Loucy (cell line): Measurements from ENCODE around the gene C19orf25.

ENCODE experiments used
- H2AFZ ChIP-seq: fragments of 200-600 bp; sonication (generic); 2 replicates; pipeline ENCODE4 v1.6.0; 2016; ENCODE audit warnings: antibody characterized with exemption, mild to moderate bottlenecking, low read length, moderate library complexity
- H3F3A ChIP-seq: fragments of 200-600 bp; 2 replicates; pipeline ENCODE4 v1.6.0; 2016; ENCODE audit warnings: antibody characterized with exemption, low read depth, mild to moderate bottlenecking
- H3K27me3 ChIP-seq: fragments of 200-600 bp; sonication (generic); 2 replicates; pipeline ENCODE4 v1.6.1; 2014; ENCODE audit warnings: low read length, mild to moderate bottlenecking; ENCODE audit not compliant: insufficient read depth, poor library complexity, severe bottlenecking
- H3K36me3 ChIP-seq: fragments of 200-600 bp; sonication (generic); 2 replicates; pipeline ENCODE4 v1.6.1; 2016; ENCODE audit warnings: low read length; ENCODE audit not compliant: insufficient read depth
- H3K4me1 ChIP-seq: fragments of 200-600 bp; sonication (generic); 2 replicates; pipeline ENCODE4 v1.5.1; 2014; ENCODE audit warnings: low read length, mild to moderate bottlenecking; ENCODE audit not compliant: insufficient read depth, poor library complexity, severe bottlenecking
- H3K4me2 ChIP-seq: fragments of 200-600 bp; sonication (generic); 2 replicates; pipeline ENCODE4 v1.6.0; 2014; ENCODE audit warnings: antibody characterized with exemption, low read length, low read depth, mild to moderate bottlenecking; ENCODE audit not compliant: poor library complexity, severe bottlenecking
- H3K4me3 ChIP-seq: fragments of 200-600 bp; sonication (generic); 2 replicates; pipeline ENCODE4 v1.5.1; 2014; ENCODE audit warnings: low read length, mild to moderate bottlenecking, mixed read lengths; ENCODE audit not compliant: poor library complexity, severe bottlenecking
- H3K79me2 ChIP-seq: fragments of 200-600 bp; sonication (generic); 2 replicates; pipeline ENCODE4 v1.6.1; 2014; ENCODE audit warnings: low read length; ENCODE audit not compliant: insufficient read depth
- H3K9ac ChIP-seq: fragments of 200-600 bp; sonication (generic); 2 replicates; pipeline ENCODE4 v1.6.0; 2014; ENCODE audit warnings: mild to moderate bottlenecking, low read depth, low read length, moderate library complexity; ENCODE audit not compliant: poor library complexity, severe bottlenecking
- H3K9me2 ChIP-seq: fragments of 200-600 bp; sonication (generic); replicated peaks from 2 replicates; pipeline ENCODE4 v1.6.1; 2016; ENCODE audit warnings: low read depth, low read length, mixed read lengths
- H3K9me3 ChIP-seq: fragments of 200-600 bp; sonication (generic); 2 replicates; pipeline ENCODE4 v1.6.1; 2014; ENCODE audit warnings: mild to moderate bottlenecking, antibody characterized with exemption, low read length, low read depth; ENCODE audit not compliant: insufficient read depth
- H4K20me1 ChIP-seq: fragments of 200-600 bp; sonication (generic); 2 replicates; pipeline ENCODE4 v1.6.0; 2014; ENCODE audit warnings: antibody characterized with exemption, low read length, mild to moderate bottlenecking; ENCODE audit not compliant: insufficient read depth, poor library complexity, severe bottlenecking
- EZH2phosphoT487 ChIP-seq: fragments of 200-600 bp; IDR thresholded peaks from 2 replicates; pipeline ENCODE4 v1.6.1; 2018; ENCODE audit warnings: antibody characterized with exemption, mild to moderate bottlenecking, moderate library complexity, borderline replicate concordance
- TF ChIP-seq, protein P1 (sequence below): fragments of 200-600 bp; sonication (generic); conservative IDR thresholded peaks from 2 replicates; pipeline ENCODE4 v1.5.1; 2014; ENCODE audit warnings: mild to moderate bottlenecking, antibody characterized with exemption, low read length

C19orf25 gene

DNA sequence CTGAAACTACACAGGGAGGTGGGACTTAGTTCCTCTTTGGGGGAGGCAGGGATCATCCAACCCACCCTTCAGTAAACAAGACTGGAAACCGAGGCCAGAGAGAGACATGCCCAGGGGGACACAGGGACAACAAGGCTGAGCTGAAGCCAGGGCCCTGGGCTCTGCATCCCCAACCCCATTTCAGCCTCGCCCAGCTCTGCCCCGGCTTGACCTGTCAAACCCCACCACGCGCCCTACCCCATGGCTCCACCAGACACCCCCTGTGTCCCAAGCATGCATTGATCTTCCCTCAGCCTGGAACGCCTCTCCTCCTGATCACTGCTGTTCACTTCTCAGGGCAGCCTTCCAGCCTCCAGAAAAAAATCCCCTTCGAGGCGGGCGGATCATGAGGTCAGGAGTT is 31.1 kb downstream of the C19orf25 start:
- H2AFZ ChIP-seq = no peak overlapping the region
- H3K9me3 ChIP-seq = no peaks in the 10 kb centered on the region
- no peaks in the 10 kb centered on the region for H3K9me2 ChIP-seq
- no peak overlapping the region for H3K4me2 ChIP-seq
- H3K79me2 ChIP-seq = no peaks in the 10 kb centered on the region
- no peak overlapping the region for H3K9ac ChIP-seq
- H3F3A ChIP-seq = peaks cover 2% of the 10 kb centered on the region; the same call in 1 of the 2 replicates
- H4K20me1 ChIP-seq = peaks cover 7% of the 10 kb centered on the region
- H3K4me3 ChIP-seq = no peak overlapping the region
- TF ChIP-seq, protein P1, sequence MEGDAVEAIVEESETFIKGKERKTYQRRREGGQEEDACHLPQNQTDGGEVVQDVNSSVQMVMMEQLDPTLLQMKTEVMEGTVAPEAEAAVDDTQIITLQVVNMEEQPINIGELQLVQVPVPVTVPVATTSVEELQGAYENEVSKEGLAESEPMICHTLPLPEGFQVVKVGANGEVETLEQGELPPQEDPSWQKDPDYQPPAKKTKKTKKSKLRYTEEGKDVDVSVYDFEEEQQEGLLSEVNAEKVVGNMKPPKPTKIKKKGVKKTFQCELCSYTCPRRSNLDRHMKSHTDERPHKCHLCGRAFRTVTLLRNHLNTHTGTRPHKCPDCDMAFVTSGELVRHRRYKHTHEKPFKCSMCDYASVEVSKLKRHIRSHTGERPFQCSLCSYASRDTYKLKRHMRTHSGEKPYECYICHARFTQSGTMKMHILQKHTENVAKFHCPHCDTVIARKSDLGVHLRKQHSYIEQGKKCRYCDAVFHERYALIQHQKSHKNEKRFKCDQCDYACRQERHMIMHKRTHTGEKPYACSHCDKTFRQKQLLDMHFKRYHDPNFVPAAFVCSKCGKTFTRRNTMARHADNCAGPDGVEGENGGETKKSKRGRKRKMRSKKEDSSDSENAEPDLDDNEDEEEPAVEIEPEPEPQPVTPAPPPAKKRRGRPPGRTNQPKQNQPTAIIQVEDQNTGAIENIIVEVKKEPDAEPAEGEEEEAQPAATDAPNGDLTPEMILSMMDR = no peak
- no peak for TF ChIP-seq EZH2phosphoT487
- H3K36me3 ChIP-seq = no peaks in the 10 kb centered on the region
- H3K27me3 ChIP-seq = no peaks in the 10 kb centered on the region
- peaks cover 11% of the 10 kb centered on the region for H3K4me1 ChIP-seq

DNA sequence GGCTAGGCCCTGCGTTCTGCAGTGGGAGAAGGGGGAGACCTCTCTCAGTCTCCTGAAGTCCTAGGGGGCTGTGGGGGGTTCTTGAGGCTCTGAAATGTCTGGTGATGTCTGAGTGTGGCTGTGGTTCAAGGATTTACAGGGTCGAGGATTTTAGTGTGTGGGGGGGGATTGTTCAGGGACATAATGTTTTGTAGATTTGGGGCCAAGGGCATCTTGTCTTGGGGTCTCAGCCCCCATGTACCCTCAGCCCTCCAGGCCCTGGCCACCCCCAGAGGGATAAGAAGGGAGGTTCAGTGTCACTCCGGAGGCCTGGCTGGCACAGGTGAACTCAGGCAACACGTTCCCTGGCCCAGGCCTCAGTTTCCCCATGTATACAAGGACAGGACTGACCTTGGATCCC is 31.5 kb downstream of the C19orf25 start:
- Histone ChIP-seq H3K4me3 (no peak overlapping the region), H3K79me2 (peaks cover 3% of the 10 kb centered on the region; the same call in 1 of the 2 replicates), H3F3A (peaks cover 2% of the 10 kb centered on the region; the same call in 1 of the 2 replicates), H3K9me3 (no peaks in the 10 kb centered on the region), H4K20me1 (peaks cover 8% of the 10 kb centered on the region), H3K27me3 (no peaks in the 10 kb centered on the region), H3K9ac (no peak overlapping the region), H3K9me2 (no peaks in the 10 kb centered on the region), H3K4me2 (no peak overlapping the region), H3K36me3 (peaks cover 4% of the 10 kb centered on the region; the same call in 1 of the 2 replicates), H3K4me1 (peaks cover 11% of the 10 kb centered on the region), H2AFZ (no peak overlapping the region)
- TF ChIP-seq, protein P1 = no peak
- no peak for TF ChIP-seq EZH2phosphoT487

DNA sequence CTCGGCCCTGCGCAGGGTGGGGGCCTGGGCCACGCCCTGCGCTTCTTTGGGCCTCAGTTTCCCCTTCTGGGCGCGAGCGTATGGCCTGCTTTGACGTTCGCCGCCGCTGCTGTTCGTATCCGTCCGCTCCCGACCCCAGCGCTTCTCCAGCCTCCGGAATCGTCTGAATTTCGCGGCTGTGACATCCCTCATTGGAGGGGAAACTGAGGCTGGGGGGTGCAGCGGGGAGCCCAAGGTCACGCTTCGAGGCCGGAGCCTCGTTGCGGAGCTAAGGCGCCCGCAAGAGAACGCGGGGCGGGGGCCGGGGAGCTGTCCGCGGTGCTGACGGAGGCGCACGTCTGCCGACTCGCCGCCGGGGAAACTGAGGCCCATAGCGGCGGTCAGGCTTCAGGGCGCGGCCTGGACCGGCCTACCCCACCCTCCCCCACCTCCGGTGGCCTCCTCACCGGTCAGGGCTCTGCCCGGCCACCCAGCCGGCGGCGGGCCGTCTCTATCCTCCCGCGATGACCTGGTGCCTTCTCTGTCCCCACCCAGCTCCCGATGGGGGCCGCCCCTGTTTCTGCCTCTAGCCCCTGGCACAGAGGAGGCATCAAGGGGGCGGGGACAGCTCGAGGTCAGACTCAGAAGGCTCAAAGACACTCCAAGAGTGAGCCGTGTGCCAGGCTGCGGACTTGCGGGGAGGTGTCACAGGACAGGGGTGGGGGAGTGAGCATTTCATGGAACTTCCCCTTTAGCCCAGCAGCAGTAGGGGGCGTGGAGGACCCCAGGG is 32.1 kb downstream of the C19orf25 start:
- peaks cover 9% of the 10 kb centered on the region for H3K79me2 ChIP-seq
- H3K9me2 ChIP-seq = no peaks in the 10 kb centered on the region
- H3K4me1 ChIP-seq = peaks cover 11% of the 10 kb centered on the region
- peaks cover 14% of the 10 kb centered on the region for H4K20me1 ChIP-seq
- H3K4me2 ChIP-seq = no peak overlapping the region
- H3K36me3 ChIP-seq = peaks cover 8% of the 10 kb centered on the region; the same call in 1 of the 2 replicates
- H3F3A ChIP-seq = peaks cover 2% of the 10 kb centered on the region; the same call in 1 of the 2 replicates
- H2AFZ ChIP-seq = no peak overlapping the region
- no peaks in the 10 kb centered on the region for H3K27me3 ChIP-seq
- H3K9ac ChIP-seq = no peak overlapping the region
- no peak for TF ChIP-seq EZH2phosphoT487
- TF ChIP-seq, protein P1 = no peak
- H3K4me3 ChIP-seq = no peak overlapping the region
- H3K9me3 ChIP-seq = no peaks in the 10 kb centered on the region
